NCI-H460 (cell line): ENCODE data around the gene NAPEPLD. TPM values are rescaled to one million over a fixed set of nuclear protein-coding genes. Genes with fewer than 3 reads are reported as not detected.
A peak's percentile ranks its signal among the peaks of the same experiment; 100 is the strongest.
"Not testable (repeated sequence)": the region's sequence is repeated elsewhere in the genome, so short reads cannot be mapped to it uniquely, and the experiment has no call there.

Source experiments
- DNase-seq: peaks from one replicate; pipeline ENCODE4 v3.0.0-alpha.2; 2016; ENCODE audit warnings: low read depth; ENCODE audit errors: extremely low read depth
- total RNA-seq: library from RNA; depleted of rRNA; stranded (reverse); fragments of >200 nt; shearing (Covaris generic); gene quantifications from 2 replicates; pipeline ENCODE4 v1.2.3, GENCODE V29; 2014

Gene NAPEPLD
- total RNA-seq, 1 experiment from 2014 or later = 5.5 TPM

DNA sequence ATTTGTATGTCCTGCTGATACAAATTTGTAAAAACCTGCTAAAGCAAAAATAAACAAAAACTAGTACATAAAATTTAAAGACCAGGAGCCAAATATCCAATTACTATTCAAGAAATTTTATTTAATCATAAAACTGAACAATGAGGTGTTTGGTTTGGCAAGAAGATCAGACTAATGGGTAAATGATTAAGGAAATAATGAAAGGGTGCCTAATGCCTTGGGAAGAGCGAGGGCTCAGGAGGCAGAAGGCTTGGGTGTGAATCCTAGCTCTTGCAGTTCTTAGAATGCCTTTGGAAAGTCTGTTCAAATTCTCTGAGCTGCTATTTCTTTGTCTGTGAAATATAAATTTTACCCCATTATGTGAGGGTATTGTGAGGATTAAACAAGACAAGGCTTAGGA lies 32.4 kb downstream of the NAPEPLD start:
- DNase-seq = no peak

DNA sequence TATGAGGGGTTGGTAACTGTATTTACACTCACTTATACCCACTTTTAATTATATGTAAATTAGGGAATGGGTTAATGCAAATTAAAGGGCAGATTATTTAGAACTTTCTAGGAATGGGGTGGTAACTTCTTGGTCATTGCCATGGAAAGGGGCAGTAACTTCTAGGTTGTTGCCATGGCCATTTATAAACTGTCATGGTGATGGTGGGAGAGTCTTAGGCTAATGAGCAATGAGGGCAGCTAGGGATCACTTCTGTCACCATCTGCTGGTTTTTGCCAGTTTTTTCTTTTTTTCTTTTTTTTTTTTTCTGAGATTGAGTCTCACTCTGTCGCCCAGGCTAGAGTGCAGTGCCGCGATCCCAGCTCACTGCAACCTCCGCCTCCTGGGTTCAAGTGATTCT lies 33.1 kb downstream of the NAPEPLD start:
- DNase-seq = no peak

DNA sequence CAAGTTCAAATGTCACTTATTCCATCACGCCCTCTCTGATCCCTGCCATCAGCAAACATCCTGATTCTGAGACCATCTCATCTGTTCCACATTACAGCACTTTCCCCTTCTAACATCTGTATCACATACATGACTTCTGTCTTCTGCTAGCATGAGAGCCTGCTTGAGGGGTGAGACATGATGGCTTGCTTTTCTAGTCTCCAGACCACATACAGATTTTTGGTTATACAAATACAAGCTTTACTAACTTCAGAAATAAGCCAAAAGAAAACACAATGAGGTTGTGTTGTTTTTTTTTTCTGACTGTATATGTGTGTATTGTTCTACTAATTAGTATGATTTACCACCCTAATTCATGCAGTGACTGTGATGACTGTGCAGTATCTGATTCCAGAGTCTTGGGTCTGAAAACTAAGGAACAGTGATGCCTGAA lies 34.3 kb downstream of the NAPEPLD start:
- DNase-seq = no peak

DNA sequence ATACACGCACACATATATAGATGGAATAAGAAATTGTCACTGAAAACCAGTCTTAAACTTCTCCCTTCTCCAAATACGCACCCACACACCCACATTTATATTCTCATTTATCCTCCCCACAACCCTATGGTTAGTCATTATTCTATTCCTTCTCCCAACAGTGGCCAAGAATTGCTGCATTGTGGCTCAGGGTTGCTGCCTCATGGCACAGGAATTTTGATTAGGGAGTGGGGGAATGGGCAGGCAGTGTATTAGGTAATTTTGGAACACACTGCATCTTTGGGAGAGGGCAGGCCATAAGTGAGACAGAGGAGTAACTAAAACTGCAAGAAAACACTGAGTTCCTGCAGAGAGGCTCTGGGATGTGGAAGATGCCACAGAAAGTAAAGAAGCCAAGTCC lies 35.7 kb downstream of the NAPEPLD start:
- DNase-seq = no peak

DNA sequence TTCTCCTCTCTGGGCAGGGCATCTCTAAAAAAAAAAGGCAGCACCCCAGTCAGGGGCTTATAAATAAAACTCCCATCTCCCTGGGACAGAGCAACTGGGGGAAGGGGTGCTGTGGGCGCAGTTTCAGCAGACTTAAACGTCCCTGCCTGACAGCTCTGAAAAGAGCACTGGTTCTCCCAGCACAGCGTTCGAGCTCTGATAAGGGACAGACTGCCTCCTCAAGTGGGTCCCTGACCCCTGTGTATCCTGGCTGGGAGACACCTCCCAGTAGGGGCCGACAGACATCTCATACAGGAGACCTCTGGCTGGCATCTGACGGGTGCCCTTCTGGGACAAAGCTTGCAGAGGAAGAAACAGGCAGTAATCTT lies 42.2 kb downstream of the NAPEPLD start:
- DNase-seq = not testable (repeated sequence)

DNA sequence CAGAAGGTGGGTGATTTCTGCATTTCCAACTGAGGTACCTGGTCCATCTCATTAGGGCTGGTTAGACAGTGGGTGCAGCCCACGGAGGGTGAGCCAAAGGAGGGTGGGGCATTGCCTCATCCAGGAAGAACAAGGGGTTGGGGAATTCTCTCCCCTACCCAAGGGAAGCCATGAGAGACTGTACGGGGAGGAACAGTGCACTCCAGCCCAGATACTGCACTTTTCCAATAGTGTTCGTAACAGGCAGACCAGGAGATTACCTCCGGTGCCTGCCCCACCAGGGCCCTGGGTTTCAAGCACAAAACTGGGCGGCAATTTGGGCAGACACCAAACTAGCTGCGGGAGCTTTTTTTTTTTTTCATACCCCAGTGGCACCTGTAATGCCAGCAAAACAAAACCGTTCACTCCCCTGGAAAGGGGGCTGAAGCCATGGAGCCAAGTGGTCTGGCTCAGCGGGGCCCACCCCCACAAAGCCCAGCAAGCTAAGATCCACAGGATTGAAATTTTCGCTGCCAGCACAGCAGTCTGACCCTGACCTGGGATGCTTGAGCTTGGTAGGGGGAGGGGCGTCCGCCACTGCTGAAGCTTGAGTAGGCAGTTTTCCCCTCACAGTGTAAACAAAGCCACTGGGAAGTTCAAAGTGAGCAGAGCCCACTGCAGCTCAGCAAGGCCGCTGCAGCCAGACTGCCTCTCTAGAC lies 42.7 kb downstream of the NAPEPLD start:
- no peak for DNase-seq

DNA sequence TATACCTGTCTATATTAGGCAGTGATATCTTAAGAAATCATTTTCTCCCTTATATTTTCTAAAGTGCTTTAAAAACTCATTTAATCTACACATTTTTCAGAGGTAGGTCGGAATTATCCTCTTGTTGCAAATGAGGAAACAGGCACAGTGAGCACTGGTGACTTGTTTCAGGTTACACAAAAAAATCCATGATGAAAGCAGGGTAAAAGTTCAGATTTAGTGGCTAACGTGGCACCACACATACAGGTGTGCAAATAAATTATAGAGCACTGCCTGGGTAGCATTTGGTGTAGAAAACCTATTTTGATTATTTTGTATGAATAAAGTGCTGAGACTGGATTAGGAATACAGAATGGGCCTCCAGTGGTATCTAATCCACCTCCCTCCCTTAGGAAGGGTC lies 47.4 kb downstream of the NAPEPLD start:
- DNase-seq = no peak

DNA sequence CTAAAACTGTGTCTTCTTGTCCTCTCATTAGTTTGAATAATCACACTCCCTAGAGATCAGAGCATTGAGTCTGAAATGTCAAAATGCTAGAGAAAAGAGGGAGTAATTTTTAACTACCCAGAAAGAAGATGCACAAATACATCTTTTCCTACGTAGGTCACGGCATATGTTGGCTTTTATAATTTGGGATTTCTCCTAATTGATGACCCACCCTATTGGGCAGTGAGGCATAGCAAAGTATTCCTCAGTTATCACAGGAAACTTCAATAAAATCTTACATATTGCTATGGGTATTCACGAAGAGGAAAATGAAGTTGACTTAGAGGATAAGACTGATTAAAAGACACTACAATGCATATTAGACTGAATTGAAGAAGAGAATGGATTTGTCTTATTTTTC lies 48.6 kb downstream of the NAPEPLD start:
- no peak for DNase-seq

DNA sequence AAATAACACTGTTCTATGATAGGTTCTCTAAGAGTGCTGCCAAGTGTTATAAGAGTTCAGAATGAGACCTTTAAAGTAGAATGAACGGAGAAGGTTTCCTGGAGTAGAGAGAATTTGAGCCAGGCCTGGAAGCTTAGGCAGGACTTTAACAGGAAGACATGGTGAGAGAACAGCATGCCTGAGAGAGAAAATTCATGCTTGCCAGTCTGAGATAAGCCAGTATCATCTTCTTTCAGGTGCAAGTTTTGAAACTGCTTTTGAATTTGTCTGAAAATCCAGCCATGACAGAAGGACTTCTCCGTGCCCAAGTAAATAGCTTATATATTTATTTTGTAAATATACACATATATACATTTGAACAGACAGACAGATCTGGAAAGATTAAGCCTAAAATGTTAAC lies 51.9 kb downstream of the NAPEPLD start:
- no peak for DNase-seq

DNA sequence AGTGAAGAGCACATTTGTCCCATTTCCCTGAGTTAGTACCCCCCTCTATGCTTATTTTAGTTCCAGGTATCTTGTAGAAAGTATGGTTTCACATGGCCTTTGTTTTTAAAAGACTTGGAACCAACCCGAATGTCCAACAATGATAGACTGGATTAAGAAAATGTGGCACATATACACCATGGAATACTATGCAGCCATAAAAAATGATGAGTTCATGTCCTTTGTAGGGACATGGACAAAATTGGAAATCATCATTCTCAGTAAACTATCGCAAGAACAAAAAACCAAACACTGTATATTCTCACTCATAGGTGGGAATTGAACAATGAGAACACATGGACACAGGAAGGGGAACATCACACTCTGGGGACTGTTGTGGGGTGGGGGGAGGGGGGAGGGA lies 53.3 kb downstream of the NAPEPLD start:
- not testable (repeated sequence) for DNase-seq

DNA sequence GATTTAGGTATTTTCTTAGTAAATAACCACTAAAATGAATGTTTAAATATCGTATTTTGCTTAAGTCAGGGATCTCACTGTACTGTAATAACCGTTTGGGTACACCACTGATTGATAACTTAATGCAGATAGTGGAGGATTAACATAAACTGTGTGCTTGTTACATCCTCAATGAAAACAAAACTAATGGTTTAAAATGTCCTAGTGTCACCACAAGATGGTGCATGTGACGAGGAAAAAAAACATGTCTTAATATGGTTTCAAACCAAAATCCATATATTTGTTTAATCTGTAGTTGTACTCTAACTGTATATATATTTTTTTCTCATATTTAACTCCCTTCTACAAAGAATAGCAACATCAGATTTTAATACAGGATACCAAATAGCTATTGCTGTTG lies 54.8 kb downstream of the NAPEPLD start:
- DNase-seq = no peak

DNA sequence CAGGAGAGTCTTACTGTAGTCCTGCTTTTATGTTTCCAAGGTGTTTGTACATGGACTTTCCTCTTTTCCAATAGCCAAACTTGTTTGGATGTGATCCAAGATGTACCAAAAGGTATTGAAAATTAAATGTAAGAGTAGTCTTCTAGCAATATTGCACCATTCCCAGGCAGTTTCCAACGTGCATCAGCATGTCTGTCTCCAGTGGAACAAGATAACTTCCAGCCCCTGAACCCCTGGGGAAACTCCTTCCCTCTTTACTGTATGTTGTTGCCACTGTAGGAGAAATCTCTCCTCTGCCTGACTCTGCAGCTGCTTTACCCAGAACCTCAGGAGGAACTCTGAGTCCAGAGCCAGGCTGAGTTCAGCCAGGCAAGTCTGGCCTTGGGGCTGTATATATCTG lies 55.5 kb downstream of the NAPEPLD start:
- no peak for DNase-seq

DNA sequence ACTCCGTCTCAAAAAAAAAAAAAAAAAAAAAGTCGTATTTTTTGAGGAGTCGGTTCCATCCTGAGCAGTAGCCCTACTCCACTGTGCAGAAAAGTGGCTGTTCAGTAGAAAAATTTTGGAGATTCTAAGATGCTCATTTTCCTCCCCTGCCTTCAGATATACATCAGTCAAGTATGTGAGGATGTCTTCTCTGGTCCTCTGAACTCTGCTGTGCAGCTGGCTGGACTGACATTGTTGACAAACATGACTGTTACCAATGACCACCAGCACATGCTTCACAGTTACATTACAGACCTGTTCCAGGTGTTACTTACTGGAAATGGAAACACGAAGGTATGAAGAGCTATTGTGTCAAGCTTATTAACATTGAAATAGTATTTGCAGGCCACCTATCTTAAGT lies 56.6 kb downstream of the NAPEPLD start:
- DNase-seq = not testable (repeated sequence)

DNA sequence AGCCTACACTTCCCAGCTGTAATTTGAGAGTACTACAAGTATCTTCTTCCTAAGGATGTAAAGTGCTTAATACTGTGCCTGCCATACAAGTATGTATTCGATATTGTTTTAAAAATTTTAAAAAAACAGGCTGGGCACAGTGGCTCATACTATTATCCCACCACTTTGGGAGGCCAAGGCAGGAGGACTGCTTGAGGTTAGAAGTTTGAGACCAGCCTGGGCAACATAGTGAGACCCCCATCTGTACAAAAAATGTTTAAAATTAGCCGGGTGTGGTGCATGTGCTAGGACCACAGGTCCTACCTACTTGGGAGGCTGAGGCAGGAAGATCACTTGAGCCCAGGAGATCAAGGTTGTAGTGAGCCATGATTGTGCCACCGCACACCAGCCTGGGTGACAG lies 65.7 kb downstream of the NAPEPLD start:
- DNase-seq = no peak

DNA sequence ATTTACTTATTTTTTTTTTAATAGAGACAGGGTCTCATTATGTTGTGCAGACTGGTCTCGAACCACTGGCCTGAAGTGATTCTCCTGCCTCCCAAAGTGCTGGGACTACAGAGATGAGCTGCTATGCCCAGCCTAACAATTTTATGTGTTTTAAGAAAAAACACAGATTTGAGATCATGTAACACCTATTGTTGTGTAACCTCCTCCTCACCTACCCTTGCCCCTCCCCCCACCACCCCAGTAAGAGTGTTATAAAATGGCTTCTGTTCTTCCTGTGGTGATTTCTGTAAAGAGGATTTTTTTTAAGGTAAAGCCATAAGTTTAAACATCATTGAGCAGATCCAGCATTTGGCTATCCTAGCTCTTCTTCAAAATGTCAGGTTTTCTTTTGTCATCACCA lies 66.4 kb downstream of the NAPEPLD start:
- DNase-seq = no peak

DNA sequence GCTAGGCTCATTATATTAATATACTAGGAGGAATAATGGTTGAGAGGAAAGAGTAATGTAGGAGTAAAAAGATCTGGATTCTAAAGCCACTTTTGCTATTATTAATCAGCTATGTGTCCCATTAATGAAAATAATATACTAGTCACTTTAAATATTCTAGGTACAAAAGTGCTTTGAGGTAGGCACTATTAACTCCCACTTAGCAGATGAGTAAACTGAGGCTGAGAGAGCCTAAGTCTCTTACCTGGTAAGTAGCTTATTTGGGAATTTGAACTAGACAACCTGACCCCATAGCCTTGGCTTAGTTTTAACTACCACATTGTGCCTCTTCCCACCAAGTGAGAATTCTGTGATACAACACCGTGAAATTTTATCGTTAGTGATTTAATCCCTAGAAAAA lies 68.0 kb downstream of the NAPEPLD start:
- DNase-seq = no peak

DNA sequence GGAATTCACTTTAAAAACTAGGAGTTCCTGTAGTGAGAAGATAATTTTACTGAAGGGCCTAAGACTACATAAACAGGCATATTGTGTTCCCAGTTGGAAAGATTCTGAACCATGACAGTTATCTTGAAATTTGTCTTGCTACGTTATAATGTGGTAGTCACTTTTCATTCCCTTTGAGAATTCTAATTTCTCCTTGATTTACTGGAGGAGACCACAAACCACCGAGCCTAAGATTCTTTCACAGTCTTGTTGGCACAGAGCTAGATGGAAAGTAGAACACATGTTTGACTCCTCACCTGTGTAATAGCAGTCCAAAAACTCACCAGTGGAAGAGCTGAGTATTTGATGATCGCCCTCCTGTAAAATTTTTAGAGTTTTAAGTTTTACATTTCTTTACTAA lies 69.1 kb downstream of the NAPEPLD start:
- DNase-seq = no peak

DNA sequence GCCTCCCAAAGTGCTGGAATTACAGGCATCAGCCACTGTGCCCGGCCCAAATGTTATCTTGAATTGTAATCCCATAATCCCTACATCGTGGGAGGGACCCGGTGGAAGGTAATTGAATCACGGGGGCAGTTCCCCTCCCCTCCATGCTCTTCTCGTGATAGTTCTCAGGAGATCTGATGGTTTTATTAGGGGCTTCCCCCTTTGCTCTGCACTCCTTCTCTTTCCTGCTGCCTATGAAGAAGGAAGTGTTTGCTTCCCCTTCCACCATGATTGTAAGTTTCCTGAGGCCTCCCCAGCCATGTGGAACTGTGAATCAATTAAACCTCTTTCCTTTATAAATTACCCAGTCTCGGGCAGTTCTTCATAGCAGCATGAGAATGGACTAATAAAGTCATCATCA lies 70.7 kb downstream of the NAPEPLD start:
- not testable (repeated sequence) for DNase-seq

DNA sequence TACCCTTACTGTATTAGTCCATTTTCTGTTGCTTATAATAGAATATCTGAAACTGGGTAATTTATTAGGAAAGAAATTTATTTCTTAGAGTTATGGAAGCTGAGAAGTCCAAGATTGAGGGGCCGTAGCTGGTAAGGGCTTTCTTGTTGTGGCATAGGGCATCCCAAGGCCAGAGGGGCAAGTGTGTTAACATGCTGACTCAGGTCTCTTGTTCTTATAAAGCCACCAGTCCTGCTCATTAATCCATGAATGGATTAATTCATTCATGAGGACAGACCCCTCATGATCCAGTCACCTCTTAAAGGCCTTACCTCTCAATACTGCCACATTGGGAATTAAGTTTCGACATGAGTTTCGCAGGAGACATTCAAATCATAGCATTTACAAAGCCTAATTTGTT lies 71.6 kb downstream of the NAPEPLD start:
- DNase-seq = no peak

DNA sequence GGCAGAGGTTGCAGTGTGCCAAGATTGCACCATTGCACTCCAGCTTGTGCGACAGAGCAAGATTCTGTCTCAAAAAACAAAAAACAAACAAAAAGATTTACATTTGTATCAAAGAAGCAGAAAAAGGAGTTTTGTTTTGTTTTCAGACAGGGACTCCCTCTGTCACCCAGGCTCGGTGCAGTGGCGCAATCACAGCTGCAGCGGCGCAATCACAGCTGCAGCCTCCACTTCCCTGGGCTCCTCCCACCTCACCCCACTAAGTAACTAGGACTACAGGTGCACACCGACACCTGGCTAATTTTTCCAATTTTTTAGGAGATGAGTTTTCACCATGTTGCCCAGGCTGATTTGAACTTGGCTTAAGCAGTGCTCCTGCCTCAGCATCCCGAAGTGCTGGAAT lies 72.1 kb downstream of the NAPEPLD start:
- no peak for DNase-seq

DNA sequence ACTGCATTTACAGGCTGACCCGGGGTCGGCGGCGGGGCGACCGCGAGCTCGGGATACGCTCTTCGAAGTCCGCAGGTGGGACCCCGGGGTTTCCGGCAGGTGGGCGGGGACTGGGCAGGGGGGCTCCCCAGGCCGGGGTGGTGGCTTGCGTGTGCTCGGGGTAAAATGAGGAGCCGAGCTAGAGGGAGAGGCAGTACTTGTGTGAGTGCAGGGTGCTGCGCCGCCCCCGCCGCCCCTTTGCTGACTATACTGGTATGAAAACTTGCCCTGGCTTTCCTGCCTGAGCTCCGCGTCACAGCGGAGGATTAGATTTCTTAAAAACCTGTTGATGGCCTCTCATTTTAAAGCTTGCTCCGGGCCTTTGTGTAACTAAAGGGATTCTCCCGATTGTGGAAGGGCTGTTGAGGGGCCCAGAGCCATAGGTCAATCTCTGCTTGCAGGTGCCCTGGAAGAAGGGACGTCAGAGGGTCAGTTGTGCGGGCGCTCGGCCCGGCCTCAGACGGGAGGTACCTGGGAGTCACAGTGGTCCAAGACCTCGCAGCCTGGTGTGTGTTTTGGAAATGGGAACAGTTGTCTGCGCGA lies 73.5 kb downstream of the NAPEPLD start:
- no peak for DNase-seq

DNA sequence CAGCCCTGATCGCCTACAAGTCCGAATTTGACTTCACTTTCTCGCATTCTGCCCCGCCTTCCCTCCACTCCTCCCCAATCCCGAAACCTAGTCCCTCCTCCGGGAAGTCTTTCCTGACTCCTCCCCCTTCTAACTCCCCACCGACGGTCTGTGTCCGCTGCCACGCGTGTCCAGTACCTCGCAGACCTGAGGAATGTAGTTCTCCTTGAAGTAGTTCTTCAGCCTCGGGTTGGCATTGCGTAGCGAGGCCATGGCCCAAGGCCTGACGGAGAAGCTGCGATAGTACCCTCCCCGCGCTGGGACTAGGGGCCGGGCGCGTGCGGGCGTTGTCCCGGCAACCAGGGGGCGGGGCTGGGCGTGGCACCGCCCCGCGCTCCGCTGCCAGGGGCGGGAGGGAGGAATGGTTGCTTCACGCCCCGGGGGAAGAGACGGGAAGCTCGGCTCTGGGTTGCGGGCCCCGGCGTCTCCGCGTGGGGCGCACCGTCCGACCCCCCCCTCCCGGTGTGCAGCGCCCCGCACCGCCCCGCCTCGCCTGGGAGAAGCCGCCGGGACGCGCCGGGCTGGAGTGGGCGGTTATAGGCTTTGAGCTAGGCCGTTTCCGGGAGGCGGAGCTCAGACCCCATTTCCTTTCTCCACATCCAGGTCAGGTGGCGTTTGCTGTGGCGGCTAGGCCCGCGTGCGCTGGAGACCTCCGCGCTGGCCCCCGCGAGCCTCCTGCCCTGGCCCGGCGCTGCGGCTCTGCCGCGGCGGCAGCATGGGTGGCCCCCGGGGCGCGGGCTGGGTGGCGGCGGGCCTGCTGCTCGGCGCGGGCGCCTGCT lies 74.2 kb downstream of the NAPEPLD start, which contains the start of the genes ARMC10 and FBXL13:
ARMC10 (plus strand) TSS at position 622 of the 818 bp plus-strand sequence; CDS start at position 755, 133 bp downstream.
FBXL13 (minus strand) TSS at position 278 of the 818 bp plus-strand sequence.
- peak; percentile 86 for DNase-seq
